SK-N-MC (cell line): ENCODE measurements around the gene TEX19.

ENCODE experiments used
- DNase-seq: peaks from one replicate; pipeline ENCODE4 v3.0.0-alpha.2; 2011; ENCODE audit warnings: low read depth, low spot score
- H3K27ac ChIP-seq: fragments of 200-600 bp; sonication (generic); 2 replicates; pipeline ENCODE4 v1.5.1; 2016; ENCODE audit warnings: mixed run types
- H3K36me3 ChIP-seq: fragments of 200-600 bp; sonication (generic); 2 replicates; pipeline ENCODE4 v1.6.1; 2017; ENCODE audit warnings: antibody characterized with exemption, low read length, mixed read lengths; ENCODE audit not compliant: insufficient read depth
- H3K4me3 ChIP-seq: fragments of 200-600 bp; sonication (generic); 2 replicates; pipeline ENCODE4 v1.5.1; 2016
- H3K9ac ChIP-seq: fragments of 200-600 bp; sonication (generic); 2 replicates; pipeline ENCODE4 v1.8.0; 2017; ENCODE audit warnings: mixed run types, mixed read lengths; ENCODE audit not compliant: insufficient read length
- H3K9me3 ChIP-seq: fragments of 200-600 bp; sonication (generic); 2 replicates; pipeline ENCODE4 v1.6.1; 2017; ENCODE audit warnings: low read depth, mild to moderate bottlenecking, antibody characterized with exemption, low read length, moderate library complexity, mixed read lengths
- EZH2 ChIP-seq: fragments of 200-600 bp; sonication (generic); IDR thresholded peaks from one replicate; pipeline ENCODE4 v1.6.1; 2017; ENCODE audit warnings: antibody characterized with exemption
- FOXP2 ChIP-seq: optimal IDR thresholded peaks from 2 replicates; pipeline ENCODE3; 2011; ENCODE audit warnings: mild to moderate bottlenecking, moderate library complexity; ENCODE audit not compliant: insufficient read depth; ENCODE audit errors: extremely low read length, control extremely low read depth
- POLR2AphosphoS5 ChIP-seq: IDR thresholded peaks from 2 replicates; pipeline ENCODE4 v1.6.1; 2012; ENCODE audit warnings: mild to moderate bottlenecking, low read depth, low read length, borderline replicate concordance

TEX19 gene

DNA sequence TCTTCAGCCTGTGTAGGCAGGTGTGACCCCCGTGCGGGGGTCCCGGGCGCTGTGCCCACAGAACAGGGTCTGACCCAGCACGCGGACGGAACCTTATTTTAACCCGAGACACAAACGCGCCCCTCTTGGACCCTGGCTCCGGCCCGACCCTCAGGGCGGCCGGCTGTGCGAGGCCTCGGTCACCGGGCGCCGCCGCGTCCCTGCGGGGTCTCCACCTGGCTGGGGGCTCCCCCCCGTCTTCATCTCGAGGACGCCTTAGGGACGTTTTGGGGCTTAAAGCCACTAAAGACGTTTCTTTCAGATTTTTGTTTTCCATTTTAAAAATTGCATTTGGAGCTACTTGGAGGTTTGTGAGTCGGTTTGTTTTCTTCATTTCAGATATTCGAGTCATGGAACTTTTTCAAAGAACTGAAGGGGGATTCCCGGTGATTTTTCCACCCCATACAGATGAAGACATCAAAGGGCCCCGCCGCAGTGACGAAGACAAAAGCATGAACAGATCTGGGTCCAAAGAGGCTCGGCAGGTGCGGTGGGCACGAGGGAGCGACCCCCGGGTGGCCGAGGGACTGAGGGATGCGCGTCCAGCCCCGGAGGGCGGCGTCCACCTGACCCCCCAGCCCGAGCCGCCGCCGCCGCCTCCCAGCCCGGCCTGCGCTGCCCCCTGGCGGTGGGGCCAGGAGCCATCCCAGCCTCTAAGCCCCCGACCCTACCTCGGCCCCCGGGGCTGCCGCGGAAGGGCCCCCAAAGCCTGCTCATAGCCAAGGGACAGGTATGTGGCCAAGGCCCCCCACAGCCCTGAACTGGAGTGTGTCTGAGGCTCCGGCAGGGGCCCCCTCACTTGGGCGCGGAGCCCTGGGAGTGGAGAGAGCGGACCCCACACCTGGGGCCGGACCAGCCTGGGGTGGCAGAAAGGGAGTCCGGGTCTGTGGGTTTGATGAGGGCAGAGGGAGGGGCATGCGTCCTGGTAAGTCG lies 37.8 kb upstream of the TEX19 start:
- Histone ChIP-seq H3K9me3 (no peaks in the 10 kb centered on the region), H3K27ac (no peak overlapping the region), H3K36me3 (no peaks in the 10 kb centered on the region), H3K4me3 (no peak overlapping the region), H3K9ac (no peak overlapping the region)
- no peak for DNase-seq
- TF ChIP-seq EZH2 (no peak), FOXP2 (no peak), POLR2AphosphoS5 (no peak)

DNA sequence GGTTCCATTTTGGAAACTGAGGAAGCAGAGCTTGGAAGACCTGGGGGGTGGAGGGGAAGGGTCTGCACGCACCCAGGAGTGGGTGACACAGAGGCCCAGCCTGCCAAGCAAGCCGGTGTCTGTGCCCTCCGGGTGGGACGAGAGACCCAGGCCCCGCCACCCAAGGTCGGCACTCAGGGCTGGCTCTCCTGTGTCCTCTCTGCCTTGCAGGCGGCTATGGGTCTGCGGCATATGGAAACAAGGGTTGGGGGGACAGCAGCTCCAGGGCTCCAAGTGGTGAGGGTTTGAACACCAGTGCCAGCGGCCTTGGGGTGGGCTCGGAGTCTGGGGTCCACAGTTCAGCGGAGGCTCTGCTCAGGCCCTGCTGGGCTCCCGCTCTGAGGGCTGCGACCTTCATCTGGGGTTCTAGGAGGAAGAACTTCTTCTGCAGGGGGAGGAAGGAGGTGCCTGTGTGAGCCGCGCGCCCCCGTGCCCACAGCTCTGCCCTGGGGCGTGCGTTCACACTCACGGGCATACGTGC lies 37.0 kb upstream of the TEX19 start:
- Histone ChIP-seq H3K4me3 (no peak overlapping the region), H3K36me3 (no peaks in the 10 kb centered on the region), H3K27ac (no peak overlapping the region), H3K9ac (no peak overlapping the region), H3K9me3 (no peaks in the 10 kb centered on the region)
- no peak for TF ChIP-seq EZH2
- TF ChIP-seq POLR2AphosphoS5 = no peak
- TF ChIP-seq FOXP2 = no peak
- DNase-seq = no peak

DNA sequence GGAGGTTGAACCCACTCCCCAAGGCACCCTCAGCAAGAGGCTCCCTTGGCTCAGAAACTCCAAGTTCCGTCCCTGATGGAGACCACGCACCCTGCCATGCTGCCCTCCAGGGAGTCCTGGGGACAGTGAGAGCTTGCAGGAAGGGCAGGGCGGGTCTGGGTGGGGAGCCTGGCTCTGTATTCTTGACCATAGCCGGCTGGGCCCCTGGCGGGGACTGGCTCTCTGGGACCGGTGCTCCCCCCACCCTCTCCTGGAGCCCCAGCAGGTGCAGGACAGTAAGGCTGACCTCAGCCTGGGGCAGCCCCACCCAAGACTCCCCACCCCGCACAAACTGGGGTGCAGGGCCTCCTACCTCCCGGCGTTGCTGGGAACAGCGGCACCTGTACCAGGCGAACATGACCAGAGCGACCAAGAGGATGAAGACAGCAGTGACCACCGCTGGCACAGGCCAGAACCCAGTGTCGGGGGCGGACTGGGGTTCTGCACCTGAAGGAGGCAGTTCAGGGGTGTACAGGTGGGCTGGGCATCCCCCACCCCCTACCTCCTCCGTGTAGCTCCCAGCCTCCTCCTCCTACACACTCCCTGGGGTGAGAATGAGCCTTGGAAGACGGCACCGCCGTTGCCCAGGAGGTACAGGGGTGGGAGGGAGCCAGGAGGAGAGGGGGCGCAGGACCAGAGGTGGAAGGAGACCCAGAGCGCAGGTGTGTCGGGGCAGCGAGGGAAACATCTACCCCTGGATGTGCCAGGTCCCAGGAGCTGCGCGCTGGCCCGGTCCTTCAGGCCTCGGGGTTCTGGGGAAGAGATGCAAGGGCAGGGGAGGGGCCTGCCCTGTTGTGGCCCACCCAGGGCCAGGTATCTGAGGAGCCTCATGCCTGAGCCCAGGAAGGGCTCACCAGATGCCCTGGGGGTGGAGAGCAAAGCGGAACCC lies 36.3 kb upstream of the TEX19 start:
- Histone ChIP-seq H3K36me3 (no peaks in the 10 kb centered on the region), H3K27ac (no peak overlapping the region), H3K4me3 (no peak overlapping the region), H3K9me3 (no peaks in the 10 kb centered on the region), H3K9ac (no peak overlapping the region)
- DNase-seq = no peak
- no peak for TF ChIP-seq POLR2AphosphoS5
- no peak for TF ChIP-seq EZH2
- TF ChIP-seq FOXP2 = no peak

DNA sequence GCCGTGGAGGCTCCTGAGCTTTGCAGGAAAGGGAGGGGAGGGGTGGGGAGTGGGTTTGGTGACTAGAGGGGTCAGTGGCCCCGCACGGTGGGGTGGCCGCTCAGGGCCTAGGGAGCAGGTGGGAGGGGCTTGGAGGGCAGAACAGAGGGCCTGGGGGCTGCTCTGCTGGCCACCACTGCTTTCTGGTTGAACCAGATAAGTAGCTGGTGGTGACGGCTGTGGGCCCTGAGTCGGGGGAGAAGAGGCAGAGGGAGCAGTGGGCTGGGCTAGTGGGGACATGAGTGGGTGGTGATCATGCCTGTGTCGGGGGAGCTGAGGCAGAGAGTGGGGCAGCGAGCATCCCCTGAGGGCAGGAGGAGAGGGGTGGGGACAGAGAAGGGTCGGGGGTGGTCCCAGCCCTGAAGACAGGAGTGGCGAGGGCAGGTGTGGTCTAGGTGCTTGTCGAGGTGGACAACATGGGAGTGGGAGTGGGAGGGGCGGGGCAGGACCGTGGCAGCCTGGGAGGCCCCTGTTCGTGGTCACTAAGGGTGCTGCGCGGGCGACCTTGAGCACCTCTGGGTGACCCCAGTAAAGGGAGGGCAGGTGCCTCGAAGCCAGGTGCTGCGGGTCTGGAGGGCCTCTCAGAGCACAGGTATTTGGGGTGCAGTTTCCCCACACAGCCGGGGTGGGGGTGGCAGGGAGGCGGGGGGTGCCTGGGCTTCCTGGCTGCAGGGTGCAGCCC lies 35.4 kb upstream of the TEX19 start:
- no peak for DNase-seq
- Histone ChIP-seq H3K9me3 (no peaks in the 10 kb centered on the region), H3K36me3 (no peaks in the 10 kb centered on the region), H3K9ac (no peak overlapping the region), H3K27ac (no peak overlapping the region), H3K4me3 (no peak overlapping the region)
- TF ChIP-seq FOXP2 = no peak
- TF ChIP-seq POLR2AphosphoS5 = no peak
- no peak for TF ChIP-seq EZH2

DNA sequence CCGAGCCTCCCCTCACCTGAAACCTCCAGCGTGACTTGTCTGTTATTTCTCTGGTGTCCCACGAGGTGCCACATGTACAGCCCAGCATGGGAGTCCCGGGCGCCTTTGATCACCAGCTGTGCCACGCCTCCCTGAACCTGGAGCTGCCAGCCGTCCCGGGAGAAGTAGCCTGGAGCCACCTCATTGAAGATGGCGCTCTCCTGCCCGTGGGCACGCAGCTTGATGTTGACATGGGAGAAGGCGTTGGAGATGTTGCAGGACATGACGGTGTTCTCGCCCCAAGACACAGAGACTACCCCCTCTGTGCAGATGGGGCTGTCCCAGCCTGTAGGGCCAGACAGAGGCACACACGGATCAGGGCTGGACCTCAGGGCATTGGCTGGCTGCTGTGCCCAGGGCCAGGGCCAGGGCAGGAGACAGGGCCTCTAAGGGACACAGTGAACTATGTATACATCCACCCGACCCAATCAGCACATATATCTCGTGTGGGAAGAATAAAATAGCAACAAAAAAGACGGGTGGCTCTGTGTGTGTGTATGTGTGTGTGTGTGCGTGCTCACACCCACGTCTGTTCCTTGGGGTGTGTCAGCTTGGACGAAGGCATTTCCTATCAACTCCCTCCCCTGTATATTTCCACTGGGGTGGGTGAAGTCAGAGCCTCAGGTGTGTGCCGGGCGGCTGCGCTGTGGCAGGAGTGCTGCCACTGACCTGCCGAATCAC lies 34.3 kb upstream of the TEX19 start:
- Histone ChIP-seq H3K9ac (no peak overlapping the region), H3K4me3 (no peak overlapping the region), H3K27ac (no peak overlapping the region), H3K36me3 (no peaks in the 10 kb centered on the region), H3K9me3 (no peaks in the 10 kb centered on the region)
- no peak for DNase-seq
- TF ChIP-seq EZH2 (no peak), POLR2AphosphoS5 (no peak), FOXP2 (no peak)

DNA sequence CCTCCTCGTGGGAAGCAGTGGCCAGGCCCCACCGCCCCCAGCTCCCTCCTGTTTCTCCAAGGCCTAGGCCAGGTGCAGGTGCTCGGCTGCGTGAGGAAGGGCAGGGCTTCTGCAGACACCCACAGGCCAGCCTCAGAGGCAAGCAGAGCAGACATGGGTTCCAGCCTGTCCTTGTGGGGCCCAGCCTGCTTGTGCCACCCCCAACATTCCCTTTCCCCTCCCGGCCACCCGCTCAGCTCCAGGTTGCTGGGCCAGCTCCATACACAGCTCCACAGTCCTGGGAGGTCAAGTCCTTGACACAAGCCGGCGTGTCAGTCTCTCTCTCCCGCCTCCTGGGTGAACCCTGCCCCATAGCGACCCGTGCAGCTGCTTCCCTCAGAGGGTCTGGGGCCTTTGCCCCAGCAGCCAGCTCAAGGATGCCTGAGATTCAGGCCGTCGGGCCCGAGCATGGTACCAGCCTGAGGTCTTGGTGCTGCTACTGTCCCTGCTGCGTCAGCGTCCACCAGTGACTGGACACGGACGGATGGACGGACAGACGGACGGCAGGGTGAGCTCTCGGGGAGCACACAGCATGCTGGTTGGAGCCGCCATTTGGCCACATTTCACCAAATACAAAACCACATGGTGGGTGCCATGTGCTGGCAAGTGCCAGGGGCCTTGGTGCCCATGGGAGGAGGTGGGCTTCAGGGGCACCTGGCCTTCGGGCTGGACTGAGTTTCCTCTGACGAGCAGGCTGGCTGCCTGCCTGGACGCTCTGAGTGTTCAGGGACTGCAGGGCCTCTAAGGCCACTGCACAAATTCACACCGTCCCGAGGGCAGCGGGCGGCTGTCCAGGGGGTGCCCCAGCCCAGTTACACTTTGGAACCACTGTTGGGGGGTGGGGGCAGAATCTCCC lies 33.5 kb upstream of the TEX19 start:
- TF ChIP-seq POLR2AphosphoS5 (no peak), FOXP2 (no peak), EZH2 (no peak)
- DNase-seq = no peak
- Histone ChIP-seq H3K9ac (no peak overlapping the region), H3K36me3 (no peaks in the 10 kb centered on the region), H3K27ac (no peak overlapping the region), H3K4me3 (no peak overlapping the region), H3K9me3 (no peaks in the 10 kb centered on the region)

- TF ChIP-seq POLR2AphosphoS5 (no peak), EZH2 (no peak), FOXP2 (no peak)
- no peaks in the 10 kb centered on the region for H3K9me3 ChIP-seq
- no peak overlapping the region for H3K27ac ChIP-seq
- H3K4me3 ChIP-seq = no peak overlapping the region
- no peak overlapping the region for H3K9ac ChIP-seq
- no peaks in the 10 kb centered on the region for H3K36me3 ChIP-seq
- DNase-seq = no peak
These were observed 31.8 kb upstream of the TEX19 start for GRCh38 chr17:82327289-82327688.
